Smooth muscle cell of the brain vasculature (primary cell): ENCODE measurements around the gene ESRRB.

Source experiments
- DNase-seq: peaks from one replicate; pipeline ENCODE4 v3.0.0-alpha.2; 2012; ENCODE audit warnings: low read depth, low spot score

The ESRRB gene

DNA sequence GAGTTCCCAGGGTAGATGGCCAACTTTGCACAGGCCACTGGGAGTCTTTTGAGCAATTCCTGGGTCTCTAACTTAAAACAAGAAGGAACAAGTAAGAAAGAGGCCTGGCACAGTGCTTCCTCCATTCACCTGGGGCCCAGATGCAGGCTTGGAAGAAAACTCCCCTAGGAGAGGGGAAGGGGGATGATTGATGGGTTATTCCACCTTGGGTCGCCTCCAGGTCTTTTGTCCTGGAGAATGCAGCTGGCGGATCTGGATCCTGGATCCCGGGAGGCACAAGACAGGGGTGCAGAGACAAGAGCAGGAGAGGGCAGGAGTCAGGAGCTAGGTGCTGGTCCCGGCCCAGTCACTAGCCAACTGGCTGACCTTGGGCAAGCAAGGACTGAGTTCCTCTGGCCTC lies 74.5 kb downstream of the ESRRB start:
- DNase-seq: no peak

DNA sequence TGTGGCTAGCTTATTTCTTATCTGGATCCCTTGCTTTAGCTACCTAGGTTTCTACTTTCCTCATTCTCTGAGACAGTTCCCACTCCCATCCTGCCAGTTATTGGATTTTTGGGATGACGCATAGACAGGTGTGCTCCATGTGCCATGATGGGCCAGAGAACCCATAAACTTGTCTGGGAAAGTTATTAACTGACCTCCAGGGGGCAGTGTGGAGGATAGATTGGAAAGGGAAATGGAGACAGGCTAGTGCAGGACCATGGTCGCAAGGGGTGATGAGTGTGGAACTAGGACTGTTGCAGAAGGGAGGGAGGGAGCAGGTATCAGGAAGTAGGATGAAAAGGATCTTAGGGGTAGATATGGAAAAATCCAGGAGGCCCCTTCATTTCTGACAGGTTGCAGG lies 80.3 kb downstream of the ESRRB start:
- no peak for DNase-seq

DNA sequence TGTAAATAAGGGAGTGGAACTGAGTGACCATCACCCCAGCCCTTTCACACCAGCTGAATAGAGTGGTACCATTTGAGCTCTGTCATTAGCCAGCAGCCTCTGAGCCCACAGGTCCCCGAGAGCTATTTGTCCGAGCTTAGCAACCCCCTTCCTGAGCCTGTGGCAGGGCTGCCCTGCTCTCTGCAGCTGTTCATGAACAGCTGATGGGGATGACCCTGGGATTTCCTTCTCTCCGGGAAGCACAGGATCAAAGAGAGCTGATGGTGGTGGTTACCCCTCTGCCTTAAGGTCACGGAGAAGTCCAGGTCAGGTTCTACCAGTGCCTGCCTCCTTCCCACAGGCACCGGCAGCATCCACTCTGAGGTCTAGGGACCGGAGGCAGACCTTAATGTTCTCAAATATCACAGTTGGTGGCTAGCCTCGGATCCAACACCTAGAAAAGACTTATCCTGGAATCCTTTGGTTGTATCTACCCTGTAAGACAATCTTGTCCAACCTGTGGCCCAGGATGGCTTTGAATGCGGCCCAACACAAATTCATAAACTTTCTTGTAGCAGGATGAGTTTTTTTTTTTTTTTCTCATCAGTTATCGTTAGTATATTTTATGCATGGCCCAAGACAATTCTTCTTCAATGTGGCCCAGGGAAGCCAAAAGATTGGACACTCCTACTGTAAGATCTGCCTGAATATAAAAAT lies 81.1 kb downstream of the ESRRB start:
- no peak for DNase-seq

DNA sequence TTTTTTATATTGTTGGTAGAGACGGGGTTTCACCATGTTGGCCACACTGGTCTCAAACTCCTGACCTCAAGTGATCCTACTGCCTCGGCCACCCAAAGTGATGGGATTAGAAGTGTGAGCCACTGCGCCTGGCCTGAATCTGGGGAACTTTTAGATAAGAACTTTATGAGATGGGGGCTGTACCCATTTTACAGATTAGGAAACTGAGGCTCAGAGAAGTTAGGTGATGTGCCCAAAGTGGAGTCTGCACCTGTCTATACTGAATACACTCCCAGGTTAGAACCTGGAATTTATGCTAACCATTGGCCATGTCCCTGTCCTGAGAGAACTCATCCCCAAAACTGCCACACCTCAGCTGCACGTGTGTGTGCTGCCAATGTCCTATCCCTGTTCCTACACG lies 81.9 kb downstream of the ESRRB start:
- DNase-seq: no peak

DNA sequence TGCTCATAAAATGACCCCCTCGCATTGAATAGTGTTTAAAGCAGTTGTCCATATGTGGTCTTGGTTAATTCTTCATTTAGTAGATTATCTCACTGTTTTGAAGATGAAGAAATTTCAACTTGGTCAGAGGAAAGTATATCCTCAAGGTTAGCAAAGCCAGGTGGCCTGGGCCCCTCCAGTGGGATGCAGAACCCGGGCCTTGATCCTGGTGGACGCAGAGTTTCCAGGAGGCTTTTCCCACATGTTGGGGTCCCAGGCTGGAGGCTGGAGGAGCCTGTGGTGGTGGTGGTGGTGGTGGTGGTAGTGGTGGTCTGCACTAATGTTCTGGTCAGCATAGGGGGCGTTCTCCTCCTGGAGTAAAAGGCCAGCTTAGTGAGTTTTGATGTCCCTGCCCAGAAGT lies 85.9 kb downstream of the ESRRB start:
- DNase-seq: no peak

DNA sequence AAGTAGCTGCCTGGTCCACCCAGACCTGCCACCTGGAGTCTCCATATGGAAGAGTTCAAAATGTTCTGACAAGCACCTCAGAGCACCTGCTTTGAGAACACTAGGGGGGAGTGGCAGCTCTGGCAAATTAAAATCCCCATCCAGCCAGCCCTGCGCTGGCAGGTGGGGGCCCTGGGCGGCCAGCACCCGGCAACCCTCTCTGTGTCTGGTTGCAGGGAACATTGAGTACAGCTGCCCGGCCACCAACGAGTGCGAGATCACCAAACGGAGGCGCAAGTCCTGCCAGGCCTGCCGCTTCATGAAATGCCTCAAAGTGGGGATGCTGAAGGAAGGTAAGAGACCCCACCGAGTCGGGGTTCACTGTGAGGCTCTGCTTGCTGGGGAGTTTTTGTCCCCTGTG lies 86.4 kb downstream of the ESRRB start:
- no peak for DNase-seq

DNA sequence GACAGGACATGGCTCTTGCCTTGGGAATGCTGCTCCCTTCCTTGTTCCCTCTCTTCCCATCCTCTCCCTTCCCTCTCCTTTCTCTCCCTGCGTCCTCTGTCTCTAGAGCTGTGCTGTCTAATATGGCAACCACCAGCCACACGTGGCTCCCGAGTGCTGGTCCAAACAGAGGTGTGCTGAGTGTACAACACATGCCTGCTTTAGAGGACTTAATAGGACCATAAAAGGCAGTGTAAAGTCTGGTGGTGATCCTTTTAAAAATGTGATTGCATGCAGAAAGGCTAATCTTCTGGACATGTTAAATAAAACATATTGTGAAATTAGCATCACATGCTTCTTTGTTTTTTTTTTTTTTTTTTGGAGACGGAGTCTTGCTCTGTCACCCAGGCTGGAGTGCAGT lies 87.2 kb downstream of the ESRRB start:
- no peak for DNase-seq

DNA sequence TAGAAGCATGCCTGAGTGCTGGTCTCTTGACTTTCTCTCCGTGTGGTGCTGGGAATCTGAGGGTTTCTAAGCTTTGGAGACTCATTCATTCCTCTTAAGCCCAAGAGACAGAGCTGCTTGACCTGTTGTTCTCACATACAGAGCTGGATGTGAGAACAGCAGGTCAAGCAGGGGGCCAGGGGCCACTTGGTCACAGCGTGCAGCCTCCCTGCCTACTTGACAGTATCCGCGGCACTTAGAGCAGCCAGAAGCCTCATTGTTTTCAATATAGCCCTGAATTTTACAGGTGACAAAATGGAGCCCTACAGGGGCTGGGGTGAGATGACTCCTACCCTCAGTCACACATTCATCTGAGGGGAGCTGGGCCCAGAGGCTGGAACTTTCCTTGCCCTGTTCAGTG lies 88.9 kb downstream of the ESRRB start:
- DNase-seq: no peak

DNA sequence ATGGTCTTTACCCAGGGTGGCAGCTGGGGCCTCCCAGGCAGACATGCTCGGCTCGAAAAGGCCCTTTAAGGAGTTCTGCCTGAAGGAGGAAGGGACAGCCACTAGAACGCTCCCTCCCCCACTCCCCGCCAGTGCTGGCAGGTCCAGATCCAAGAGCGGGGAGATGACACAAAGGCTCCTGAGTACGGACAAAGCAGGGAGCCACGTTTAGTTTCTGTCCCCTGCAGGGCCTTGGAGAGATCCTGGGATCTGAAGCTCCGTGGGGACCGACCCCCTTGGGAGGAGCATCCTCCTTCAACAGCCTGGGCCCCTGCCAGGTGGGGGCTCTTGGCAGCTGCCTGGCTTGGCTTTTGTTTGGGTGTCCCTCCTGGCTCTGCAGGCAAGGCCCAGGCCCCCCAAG lies 89.7 kb downstream of the ESRRB start:
- no peak for DNase-seq

DNA sequence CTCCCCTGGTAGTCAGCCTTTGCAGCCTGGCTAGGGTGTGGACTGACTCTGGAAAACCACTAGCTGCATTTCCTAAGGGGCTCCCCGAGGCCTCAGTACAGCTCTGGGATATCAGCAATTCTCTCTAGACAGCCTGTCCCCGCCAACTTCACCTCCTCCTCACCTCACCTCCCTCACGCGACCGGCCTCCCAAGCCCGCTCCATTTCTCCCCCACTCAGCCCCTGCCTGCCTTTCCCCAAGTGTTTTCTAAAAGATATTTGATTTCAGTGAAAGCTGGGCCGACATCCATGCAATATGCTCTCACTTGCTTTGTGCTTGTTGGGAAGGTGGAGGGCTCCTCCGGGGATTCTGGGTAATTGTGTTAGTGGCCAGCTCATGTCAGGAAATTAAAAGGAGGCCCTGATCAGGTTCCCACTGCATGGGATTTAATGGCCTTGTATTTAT lies 91.8 kb downstream of the ESRRB start:
- no peak for DNase-seq

DNA sequence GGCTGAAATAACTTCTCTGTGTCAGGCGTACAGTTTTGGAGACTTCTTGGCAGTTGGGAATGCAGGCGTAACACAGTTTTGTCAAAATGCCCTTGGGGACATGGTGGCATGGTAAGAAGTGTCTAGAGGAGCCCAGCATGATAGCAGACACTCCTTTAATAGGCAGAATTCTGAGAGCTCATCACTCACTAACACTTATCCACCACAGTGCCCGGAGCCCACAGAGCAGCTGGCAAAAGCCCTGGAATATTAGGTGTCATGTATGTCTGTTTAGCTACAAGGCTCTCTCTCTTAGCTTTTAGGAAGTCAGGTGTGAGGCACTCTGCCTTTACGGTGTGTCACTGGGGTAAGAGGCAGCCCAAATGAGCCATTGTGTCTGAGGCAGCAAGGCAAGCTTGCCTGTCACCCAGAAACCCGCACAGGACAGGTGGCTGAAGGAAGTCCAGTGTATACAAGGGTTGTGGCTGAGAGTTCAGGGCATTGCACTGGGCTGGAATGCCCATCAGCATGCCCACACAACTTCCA lies 96.3 kb downstream of the ESRRB start:
- no peak for DNase-seq

DNA sequence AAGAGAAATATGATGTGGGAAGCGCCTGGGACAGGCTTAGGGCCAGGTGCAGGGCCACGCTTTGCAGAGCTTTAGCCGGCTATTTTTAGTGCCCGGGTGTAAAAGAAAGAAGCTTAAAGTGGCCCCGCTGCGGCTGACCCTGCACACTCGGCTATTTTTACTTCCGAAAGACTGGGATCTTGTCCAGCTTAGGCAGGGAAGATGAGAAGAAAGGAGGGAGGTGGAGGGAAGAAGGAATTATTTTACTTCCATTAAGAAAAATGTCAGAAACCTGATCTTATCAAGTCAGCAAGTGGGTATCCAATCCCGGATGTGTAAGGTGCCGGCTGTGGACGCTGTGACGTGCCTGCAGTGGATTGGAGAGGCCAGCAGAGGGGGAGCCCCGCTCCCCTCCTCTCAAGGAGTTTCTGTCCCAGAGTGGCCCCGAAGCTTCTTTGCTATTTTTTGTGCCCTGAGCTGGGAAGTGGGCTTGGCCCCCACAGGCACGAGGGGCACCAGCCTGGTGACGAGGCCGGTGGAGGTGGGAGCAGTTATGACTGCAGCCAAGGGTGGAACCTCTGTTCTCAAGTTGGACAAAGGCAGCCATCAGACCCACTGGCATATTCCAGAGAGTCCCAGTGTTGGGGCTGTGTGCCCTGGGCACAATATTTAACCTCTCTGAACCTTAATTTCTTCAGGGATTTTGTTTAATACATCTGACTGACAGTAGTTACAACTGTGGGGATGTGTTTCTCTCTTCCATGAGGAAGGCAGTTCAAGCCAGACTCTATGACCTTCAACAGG lies 97.7 kb downstream of the ESRRB start:
- DNase-seq: no peak

DNA sequence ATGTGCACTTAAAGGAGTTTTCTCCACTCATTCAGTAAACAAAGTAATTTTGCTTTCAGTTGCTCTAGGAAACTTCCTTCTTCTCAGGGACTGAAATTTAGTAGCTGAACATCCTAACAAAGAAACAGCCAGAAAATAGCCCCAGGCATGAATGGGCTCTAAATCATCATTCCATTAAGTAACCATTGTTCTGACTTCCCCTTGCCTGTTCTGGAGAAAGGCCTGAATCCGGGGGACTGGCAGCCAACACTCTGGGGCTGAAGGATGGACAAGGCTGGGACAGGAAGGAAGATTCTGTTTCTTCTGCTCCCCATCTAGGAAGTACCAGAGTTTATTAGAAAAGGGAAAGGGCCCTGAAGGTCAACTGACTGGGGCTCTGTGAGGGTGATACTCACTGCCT lies 104.5 kb downstream of the ESRRB start:
- no peak for DNase-seq

DNA sequence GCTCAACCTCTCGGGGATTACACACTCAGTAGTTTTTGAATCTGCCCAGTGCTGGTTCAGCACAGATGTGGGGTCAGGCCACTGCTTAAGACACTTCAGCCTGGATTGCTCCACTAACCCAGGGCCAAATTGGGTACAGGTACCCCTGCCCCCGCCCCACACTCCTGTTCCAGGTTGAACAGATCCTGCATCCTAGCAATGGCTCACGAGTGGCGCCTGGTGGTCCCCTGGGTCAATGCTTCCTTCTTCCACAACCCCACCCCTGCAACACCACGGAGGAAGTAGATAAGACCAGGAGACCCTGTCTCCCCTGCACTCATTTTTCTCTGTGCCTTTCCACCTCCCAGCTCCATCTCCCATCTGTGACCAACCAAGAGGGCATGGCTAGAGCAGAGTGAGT lies 108.4 kb downstream of the ESRRB start:
- no peak for DNase-seq

DNA sequence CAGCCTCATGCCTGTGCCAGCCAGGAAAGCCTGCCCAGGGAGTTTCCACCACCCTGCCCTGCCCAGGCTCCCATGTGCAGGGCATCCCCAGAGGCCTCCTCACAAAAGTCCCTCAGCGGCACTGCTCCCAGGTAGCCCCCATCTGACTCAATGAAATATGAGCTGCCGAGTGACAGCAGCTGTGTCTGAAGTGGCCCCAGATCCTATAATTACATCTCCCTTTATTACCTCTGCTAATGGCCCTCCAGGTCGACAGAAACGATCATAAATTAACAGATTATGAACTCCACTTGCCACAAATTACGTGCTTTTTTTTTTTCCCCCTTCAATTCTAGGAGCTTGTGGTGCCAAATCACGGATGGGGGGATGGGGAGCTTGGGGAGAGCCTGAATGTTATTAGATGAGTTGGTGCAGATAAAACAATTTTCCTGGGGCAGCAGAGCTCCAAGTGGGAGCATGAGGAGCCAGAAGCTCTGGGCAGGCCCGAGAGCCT lies 110.4 kb downstream of the ESRRB start:
- no peak for DNase-seq

DNA sequence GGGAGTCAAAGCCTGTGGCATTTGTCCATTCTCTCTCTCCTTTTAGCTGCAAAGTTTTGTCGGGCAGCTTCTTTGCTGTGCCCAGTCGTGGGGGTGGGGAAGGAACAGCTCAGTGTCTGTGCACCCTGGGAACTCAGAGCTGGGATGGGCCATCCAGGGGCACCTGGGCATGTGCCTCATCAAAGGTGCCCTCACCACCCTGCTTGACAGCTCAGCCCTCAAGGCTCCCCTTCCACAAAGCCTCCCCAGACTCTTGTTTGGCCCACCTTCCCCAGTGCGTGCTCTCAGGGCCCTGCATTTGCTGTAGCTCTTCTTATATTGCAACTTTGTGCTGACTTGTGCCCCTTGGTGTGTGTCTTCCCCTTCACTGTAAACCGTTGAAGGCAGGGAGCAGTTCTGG lies 112.6 kb downstream of the ESRRB start:
- no peak for DNase-seq

DNA sequence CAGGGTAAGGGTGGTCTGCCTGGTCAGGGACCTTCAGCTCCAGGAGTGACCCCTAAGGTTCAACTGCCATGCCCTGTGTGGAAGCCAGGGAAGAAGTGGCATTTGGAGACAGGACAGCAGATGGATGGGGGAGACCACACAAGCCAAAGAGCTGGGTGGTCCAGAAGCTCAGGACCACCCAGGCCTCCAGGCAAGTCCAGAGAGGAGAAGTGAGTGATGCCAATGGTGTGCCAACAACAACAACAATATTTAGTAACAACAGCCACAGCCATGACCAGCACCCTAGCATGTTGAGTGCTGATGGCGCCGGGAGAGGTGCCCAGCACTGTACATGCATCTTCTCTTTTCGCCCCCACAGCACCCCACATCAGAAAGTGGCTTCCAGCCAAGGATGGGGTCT lies 113.7 kb downstream of the ESRRB start:
- no peak for DNase-seq

DNA sequence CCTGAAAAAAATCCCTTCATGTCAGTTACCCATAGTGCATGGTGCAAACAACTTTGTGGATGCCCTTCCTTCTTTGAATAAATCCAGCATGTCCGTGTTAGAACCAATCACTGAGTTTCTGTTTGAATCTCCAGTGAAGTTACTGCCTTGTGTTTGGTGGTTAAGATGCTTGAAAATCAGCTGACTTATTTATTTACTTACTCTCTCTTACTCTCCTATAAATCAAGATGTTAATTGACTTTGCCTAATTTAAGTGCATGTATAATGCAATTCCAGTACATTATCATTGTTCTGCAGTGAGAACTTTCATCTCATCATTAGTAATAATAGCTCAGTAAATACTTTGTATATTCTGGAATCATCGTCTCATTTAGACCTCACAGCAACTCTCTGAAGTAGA lies 114.2 kb downstream of the ESRRB start:
- no peak for DNase-seq

DNA sequence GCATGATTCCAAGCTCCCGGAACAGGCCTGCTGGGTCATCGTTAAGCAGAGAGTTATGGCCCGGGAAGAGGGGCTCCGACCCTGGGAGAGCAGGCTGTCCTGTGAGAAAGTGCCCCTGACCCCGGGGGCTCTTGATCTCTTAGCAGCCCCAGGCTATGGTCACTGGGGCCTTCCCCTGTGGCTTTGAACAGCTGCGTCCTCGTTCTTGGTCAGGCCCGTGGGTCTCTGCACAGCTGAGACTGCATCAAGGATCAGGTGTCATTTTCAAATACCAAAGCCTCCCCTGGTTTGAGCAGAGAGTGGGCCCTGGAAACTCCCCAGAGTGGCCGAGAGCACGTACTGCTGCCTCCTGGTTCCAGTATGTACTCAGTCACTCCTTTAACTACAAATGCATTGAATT lies 114.8 kb downstream of the ESRRB start:
- no peak for DNase-seq

DNA sequence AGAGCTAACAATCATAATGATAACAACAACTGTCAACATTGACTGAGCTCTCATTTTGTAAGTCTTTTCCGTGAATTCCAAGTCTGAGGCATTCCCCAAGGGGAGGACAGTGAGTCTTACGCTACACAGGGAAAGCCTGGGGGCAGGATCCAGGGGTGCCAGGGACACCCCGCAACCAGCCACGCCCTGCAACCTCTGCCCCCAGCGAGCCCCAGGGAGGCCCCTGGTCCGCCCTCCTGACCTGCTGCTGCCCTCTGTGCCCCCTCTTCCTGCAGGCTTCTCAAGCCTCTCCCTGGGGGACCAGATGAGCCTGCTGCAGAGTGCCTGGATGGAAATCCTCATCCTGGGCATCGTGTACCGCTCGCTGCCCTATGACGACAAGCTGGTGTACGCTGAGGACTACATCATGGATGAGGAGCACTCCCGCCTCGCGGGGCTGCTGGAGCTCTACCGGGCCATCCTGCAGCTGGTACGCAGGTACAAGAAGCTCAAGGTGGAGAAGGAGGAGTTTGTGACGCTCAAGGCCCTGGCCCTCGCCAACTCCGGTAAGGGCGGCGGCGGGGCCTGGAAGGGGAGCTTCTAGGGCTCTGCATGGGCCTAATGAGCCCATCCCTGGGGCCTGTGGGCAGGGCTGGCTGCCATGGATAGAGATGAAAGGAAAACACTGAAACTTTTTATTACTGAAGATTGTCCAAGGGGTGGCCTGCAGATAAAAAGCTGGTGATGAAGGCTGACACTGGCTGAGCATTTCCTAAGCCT lies 115.4 kb downstream of the ESRRB start:
- DNase-seq: no peak

DNA sequence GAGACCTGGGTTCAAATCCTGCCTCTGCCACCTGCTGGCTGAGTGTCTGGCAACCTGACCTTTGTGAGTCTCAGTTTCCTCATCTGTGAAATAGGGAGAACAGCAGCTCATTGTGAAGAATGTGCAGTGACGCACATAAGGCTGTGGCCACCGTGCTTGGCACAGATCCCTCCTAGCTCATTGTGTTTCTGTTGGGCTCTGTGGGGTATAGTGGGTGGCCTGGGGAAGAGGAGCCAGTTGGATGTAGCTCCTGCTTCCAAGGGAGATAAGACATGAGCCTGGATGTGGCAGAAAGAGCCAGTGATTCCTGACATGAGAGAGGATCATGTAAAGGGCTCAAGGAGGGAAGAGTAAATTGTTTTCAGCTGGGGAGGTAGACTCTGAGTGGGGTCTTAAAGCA lies 120.0 kb downstream of the ESRRB start:
- DNase-seq: no peak

DNA sequence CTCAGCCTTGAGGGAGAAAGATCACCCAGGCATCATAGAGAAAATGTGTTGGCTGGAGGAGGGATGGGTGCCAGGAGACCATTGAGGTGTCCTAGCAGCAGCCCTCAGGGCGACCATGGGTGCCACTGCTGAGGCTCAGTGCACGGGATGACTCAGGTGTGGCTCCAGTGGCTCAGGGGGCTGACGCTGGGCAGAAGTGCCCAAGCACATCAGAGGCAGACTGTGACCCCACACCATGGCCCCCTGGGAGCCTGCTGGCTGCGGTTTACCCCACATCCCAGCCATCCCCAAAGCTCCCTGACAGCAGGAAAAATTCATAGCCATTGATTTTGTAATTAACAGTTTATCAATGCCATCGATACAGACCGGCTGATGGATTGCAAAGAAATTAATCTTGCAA lies 120.7 kb downstream of the ESRRB start:
- no peak for DNase-seq
